Aorta (tissue), 5 donors: Measurements from ENCODE around the gene POLE. TPM values are rescaled to one million over a fixed set of nuclear protein-coding genes. Genes with fewer than 3 reads are reported as not detected.

Experiments used
- ATAC-seq: fragments of 200-7000 bp; cut with Tn5 transposase; one replicate; pipeline ENCODE4 v1.9.1; 2022; ENCODE audit warnings: moderate library complexity; ENCODE audit not compliant: low FRiP score
- DNase-seq, 2 donors: peaks; one replicate each; pipeline ENCODE4 v3.0.0-alpha.2; 2020
- H3K27ac ChIP-seq, 2 donors: one replicate each; pipeline ENCODE4 v1.5.1; 2013; ENCODE audit warnings: low read length in 2 of 2, mild to moderate bottlenecking in 2 of 2, moderate library complexity in 2 of 2, control low read depth in 1 of 2, inconsistent platforms in 1 of 2, low read depth in 1 of 2
- H3K27me3 ChIP-seq, 2 donors: one replicate each; pipeline ENCODE4 v1.6.1; 2013; ENCODE audit warnings: control low read depth in 1 of 2, low read length in 1 of 2, mild to moderate bottlenecking in 1 of 2, moderate library complexity in 1 of 2; ENCODE audit not compliant: insufficient read depth in 2 of 2, control insufficient read depth in 1 of 2
- H3K36me3 ChIP-seq, 2 donors: one replicate each; pipeline ENCODE4 v1.6.1; 2013; ENCODE audit warnings: control low read depth in 1 of 2, low read length in 1 of 2, mild to moderate bottlenecking in 1 of 2; ENCODE audit not compliant: insufficient read depth in 2 of 2, control insufficient read depth in 1 of 2
- H3K4me1 ChIP-seq, 2 donors: one replicate each; pipeline ENCODE4 v1.6.1; 2013; ENCODE audit warnings: low read length in 2 of 2, control low read depth in 1 of 2, mild to moderate bottlenecking in 1 of 2, moderate library complexity in 1 of 2; ENCODE audit not compliant: insufficient read depth in 2 of 2, control insufficient read depth in 1 of 2
- H3K4me3 ChIP-seq, 2 donors: one replicate each; pipeline ENCODE4 v1.5.1; 2013; ENCODE audit warnings: low read length in 2 of 2, control low read depth in 1 of 2, mild to moderate bottlenecking in 1 of 2
- H3K9me3 ChIP-seq: one replicate; pipeline ENCODE4 v1.6.1; 2013; ENCODE audit warnings: mild to moderate bottlenecking, low read length; ENCODE audit not compliant: control insufficient read depth
- WGBS, 2 donors: extraction: QIAGEN DNeasy Blood & Tissue Kit; methylation state at CpG; one replicate each; pipeline ENCODE4 v1.1.7; 2013; 5-methylcytosine and 5-hydroxymethylcytosine counted together
- intact Hi-C, 2 donors: fragments of 100-400 bp; cut with DNase I; formaldehyde crosslinking; loops; one replicate each; pipeline versions ENCODE4 v1.14.2 to v1.15.0; 2022
- polyA plus RNA-seq, 2 donors: library from polyadenylated mRNA; stranded (reverse); fragments of 200-250 nt; gene quantifications; one replicate each; pipeline ENCODE4 v1.2.3, GENCODE V29; 2013
- total RNA-seq, 2 donors: library from RNA; stranded (reverse); fragmentation: NEBNext Ultra II Directional; extraction: Animal tissue kit (Norgen Biotek cat#: 25700); gene quantifications; one replicate each; pipeline ENCODE4 v1.2.1, GENCODE V29; 2021
- donor health status: healthy with polysubstance abuse.
- donor health status: Bipolar disorder and iron deficiency.
- donor health status: DM: no; HTN: no; CAD: no.
- donor health status: DM: no; HTN: no; CAD: no.
- donor health status: DM: yes; HTN: yes; CAD: no.

The POLE gene
- total and polyA plus RNA-seq, 4 donors: 7.5 to 46.8 (median 37.2) TPM

GRCh38 chr12:132673288-132674179 lies 13.6 kb downstream of the POLE start:
- intact Hi-C loops: no loop called here
- WGBS, 2 donors: 94 to 95% methylated on average over 27 of the region's 27 CpGs
- Histone ChIP-seq H3K36me3 (peaks cover 4 to 9% of the 10 kb centered on the region in 2 donors), H3K27ac (no peak overlapping the region), H3K4me3 (no peak overlapping the region), H3K4me1 (no peaks in the 10 kb centered on the region), H3K27me3 (no peaks in the 10 kb centered on the region), H3K9me3 (no peaks in the 10 kb centered on the region)
- ATAC-seq (no peak), DNase-seq (no peak)

GRCh38 chr12:132672678-132673077 lies 14.5 kb downstream of the POLE start:
- 70% methylated on average over 12 of the region's 12 CpGs for WGBS, 2 donors
- DNase-seq: no peak
- no peak overlapping the region for H3K27ac ChIP-seq
- H3K36me3 ChIP-seq: peaks cover 4 to 10% of the 10 kb centered on the region in 2 donors
- H3K4me3 ChIP-seq: no peak overlapping the region
- intact Hi-C loops: no loop called here
- no peaks in the 10 kb centered on the region for H3K4me1 ChIP-seq
- no peaks in the 10 kb centered on the region for H3K9me3 ChIP-seq
- no peak for ATAC-seq
- H3K27me3 ChIP-seq: no peaks in the 10 kb centered on the region

GRCh38 chr12:132672116-132672515 lies 15.0 kb downstream of the POLE start:
- intact Hi-C loops: no loop called here
- H3K27ac ChIP-seq: no peak overlapping the region
- H3K36me3 ChIP-seq: peaks cover 4 to 12% of the 10 kb centered on the region in 2 donors
- DNase-seq (no peak), ATAC-seq (no peak)
- H3K4me1 ChIP-seq: no peaks in the 10 kb centered on the region
- no peak overlapping the region for H3K4me3 ChIP-seq
- WGBS, 2 donors: 87 to 93% methylated on average over 16 of the region's 16 CpGs
- no peaks in the 10 kb centered on the region for H3K9me3 ChIP-seq
- H3K27me3 ChIP-seq: no peaks in the 10 kb centered on the region

GRCh38 chr12:132669166-132669879 lies 17.8 kb downstream of the POLE start:
- peaks cover 4 to 11% of the 10 kb centered on the region in 2 donors for H3K36me3 ChIP-seq
- intact Hi-C loops: no loop called here
- H3K4me1 ChIP-seq: no peaks in the 10 kb centered on the region
- 93 to 95% methylated on average over 17 of the region's 17 CpGs for WGBS, 2 donors
- DNase-seq: peak in 1 of 2 donors; percentile 31
- H3K27ac ChIP-seq: no peak overlapping the region
- no peak overlapping the region for H3K4me3 ChIP-seq
- H3K9me3 ChIP-seq: no peaks in the 10 kb centered on the region
- ATAC-seq: no peak
- no peaks in the 10 kb centered on the region for H3K27me3 ChIP-seq

GRCh38 chr12:132668191-132669088 lies 18.7 kb downstream of the POLE start:
- Histone ChIP-seq H3K4me3 (no peak overlapping the region), H3K9me3 (no peaks in the 10 kb centered on the region), H3K27ac (no peak overlapping the region), H3K36me3 (peaks cover 4 to 14% of the 10 kb centered on the region in 2 donors), H3K27me3 (no peaks in the 10 kb centered on the region), H3K4me1 (no peaks in the 10 kb centered on the region)
- intact Hi-C loops: no loop called here
- no peak for ATAC-seq
- WGBS, 2 donors: 91 to 95% methylated on average over 30 of the region's 30 CpGs
- peak in 1 of 2 donors; percentile 62 for DNase-seq

- 91 to 92% methylated on average over 6 of the region's 6 CpGs for WGBS, 2 donors
- no peak overlapping the region for H3K27ac ChIP-seq
- no peak overlapping the region for H3K4me3 ChIP-seq
- H3K9me3 ChIP-seq: no peaks in the 10 kb centered on the region
- H3K4me1 ChIP-seq: no peaks in the 10 kb centered on the region
- H3K27me3 ChIP-seq: no peaks in the 10 kb centered on the region
- peaks cover 4 to 13% of the 10 kb centered on the region in 2 donors for H3K36me3 ChIP-seq
- intact Hi-C loops: no loop called here
- DNase-seq (no peak), ATAC-seq (no peak)
These were observed 21.3 kb downstream of the POLE start for GRCh38 chr12:132665794-132666193.

GRCh38 chr12:132665149-132665491 lies 22.0 kb downstream of the POLE start:
- Histone ChIP-seq H3K27ac (no peak overlapping the region), H3K9me3 (no peaks in the 10 kb centered on the region), H3K27me3 (no peaks in the 10 kb centered on the region), H3K4me3 (no peak overlapping the region), H3K36me3 (peaks cover 4 to 14% of the 10 kb centered on the region in 2 donors), H3K4me1 (no peaks in the 10 kb centered on the region)
- ATAC-seq (no peak), DNase-seq (peak in 1 of 2 donors; percentile 71)
- intact Hi-C loops: no loop called here
- WGBS, 2 donors: 96 to 97% methylated on average over 13 of the region's 13 CpGs
